SH-SY5Y (cell line): ENCODE measurements around the gene WASHC4.

Experiments
- GATA2 ChIP-seq: IDR thresholded peaks from 2 replicates; pipeline ENCODE4 v1.6.1; 2011; ENCODE audit warnings: mild to moderate bottlenecking, low read depth, low read length
- GATA3 ChIP-seq: IDR thresholded peaks from 2 replicates; pipeline ENCODE4 v1.6.1; 2011; ENCODE audit warnings: low read depth, mild to moderate bottlenecking, low read length, moderate library complexity

DNA sequence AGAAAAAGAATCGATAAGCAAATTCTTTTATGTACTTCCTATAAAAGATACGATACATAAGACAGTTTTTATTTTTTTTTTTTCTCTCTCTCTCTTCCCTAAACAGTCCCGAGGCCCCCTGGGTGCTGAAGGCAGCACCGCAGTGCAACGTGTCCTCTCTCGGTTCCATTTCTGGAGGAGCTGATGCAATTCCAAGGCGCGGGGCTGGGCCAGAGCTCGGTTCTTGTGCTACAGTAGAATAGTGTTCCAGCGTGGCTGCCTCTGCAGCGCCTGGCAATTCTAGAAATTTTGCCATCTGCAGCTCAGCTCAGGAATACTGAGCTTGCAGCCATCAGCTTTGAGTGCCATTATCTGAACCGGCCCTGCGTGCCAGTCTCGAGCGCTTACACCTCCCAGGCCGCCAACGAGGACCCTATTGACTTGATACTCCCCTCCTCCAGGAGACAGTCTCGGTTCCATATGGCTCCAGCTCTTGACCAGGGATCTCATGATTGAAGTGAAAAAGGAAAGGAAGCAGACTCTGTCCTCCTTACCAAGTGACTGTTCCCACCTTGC, 23.9 kb upstream of the WASHC4 start:
- TF ChIP-seq GATA2 (no peak), GATA3 (no peak)
